Mononuclear cell (primary cell): ENCODE results near the gene FGFRL1. TPM values are rescaled to one million over a fixed set of nuclear protein-coding genes. Genes with fewer than 3 reads are reported as not detected.
"Not testable (repeated sequence)": the region's sequence is repeated elsewhere in the genome, so short reads cannot be mapped to it uniquely, and the experiment has no call there.

Source experiments
- H3K27me3 ChIP-seq: 2 replicates; pipeline ENCODE4 v1.6.0; 2011; ENCODE audit warnings: low read length, control low read depth; ENCODE audit not compliant: insufficient read depth
- H3K4me1 ChIP-seq: 2 replicates; pipeline ENCODE4 v1.5.1; 2011; ENCODE audit warnings: mild to moderate bottlenecking, low read length, control low read depth; ENCODE audit not compliant: insufficient read depth
- H3K4me3 ChIP-seq: 2 replicates; pipeline ENCODE4 v1.5.1; 2011; ENCODE audit warnings: mild to moderate bottlenecking, low read length, moderate library complexity
- H3K9me3 ChIP-seq: 2 replicates; pipeline ENCODE4 v1.5.1; 2011; ENCODE audit warnings: low read depth, mild to moderate bottlenecking, control low read depth, low read length
- total RNA-seq: library from RNA; depleted of rRNA; stranded (reverse); fragments of >200 nt; gene quantifications from one replicate; pipeline ENCODE4 v1.2.3, GENCODE V29; 2012

FGFRL1 gene
- total RNA-seq, 1 donor = 5.8 TPM

DNA sequence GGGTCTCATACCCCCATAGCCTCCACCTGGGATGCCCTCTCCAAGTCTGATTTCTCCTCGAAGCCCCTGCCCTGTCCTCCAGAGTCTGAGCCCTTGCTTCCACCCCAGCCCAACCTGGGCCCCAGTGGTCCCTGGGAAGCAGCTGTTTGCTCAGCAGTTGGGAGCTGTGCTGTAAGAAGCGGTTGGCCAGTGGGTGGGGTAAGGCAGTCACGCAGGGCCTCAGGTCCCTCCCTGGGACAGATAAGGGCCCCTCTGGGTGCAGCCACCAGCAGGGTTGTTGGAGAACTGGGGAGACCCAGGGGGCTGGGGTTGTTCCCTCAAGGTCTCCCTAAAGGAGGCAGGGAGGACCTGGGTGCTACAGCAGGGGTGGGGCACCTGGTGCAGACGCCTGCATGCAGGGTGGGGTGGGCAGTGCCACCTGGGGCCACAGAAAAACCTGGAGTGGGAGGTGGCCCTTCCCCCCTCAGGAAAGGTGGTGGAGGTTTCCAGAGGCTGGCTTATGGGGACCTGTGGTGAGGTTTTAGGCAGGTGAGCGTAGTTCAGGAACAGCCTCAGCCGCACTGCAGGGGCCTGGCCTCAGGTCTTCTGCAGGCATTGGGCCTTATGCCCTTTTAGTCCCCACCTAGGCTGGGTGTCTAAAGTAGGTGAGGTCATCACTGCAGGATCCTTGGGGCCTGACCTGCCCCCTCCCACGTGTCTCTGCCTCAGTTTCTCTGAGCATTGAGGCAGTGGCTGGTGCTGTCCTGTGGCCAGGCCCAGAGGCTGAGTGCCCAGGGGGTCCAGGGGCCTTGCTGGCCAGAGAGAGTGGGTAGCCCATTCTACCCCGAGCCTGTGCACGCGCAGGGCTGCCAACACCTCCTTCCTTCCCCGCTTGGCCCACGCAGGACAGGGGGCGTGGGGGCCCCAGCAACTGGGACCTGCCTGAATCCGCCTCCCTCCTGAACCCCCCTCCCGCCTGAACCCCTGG lies 15.1 kb upstream of the FGFRL1 start:
- peaks cover 22% of the 10 kb centered on the region for H3K27me3 ChIP-seq

DNA sequence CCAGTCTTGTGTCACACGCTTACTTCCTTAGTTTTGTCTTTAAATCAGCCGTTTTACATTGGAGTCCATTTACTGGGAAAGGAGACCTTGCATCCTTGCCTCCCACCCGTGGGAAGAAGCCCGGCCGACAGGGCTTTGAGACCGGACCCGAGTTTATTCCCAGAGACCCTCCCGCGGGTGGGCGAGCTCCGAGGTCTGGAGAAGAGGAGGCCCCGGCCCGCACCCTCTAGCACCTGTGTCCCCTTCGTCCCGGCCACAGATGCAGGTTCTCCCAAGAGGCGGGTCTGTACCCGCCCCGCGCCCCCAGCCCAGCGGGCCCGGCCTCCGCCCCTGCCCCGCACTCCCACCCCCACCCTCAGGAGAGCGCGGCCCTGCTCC lies 14.4 kb upstream of the FGFRL1 start:
- H3K4me3 ChIP-seq = no peak overlapping the region
- peaks cover 7% of the 10 kb centered on the region for H3K4me1 ChIP-seq
- no peaks in the 10 kb centered on the region for H3K9me3 ChIP-seq
- H3K27me3 ChIP-seq = peaks cover 29% of the 10 kb centered on the region

More for the DNA sequence above, 15.1 kb upstream of the FGFRL1 start:
- Histone ChIP-seq H3K4me1 (peaks cover 6% of the 10 kb centered on the region), H3K4me3 (no peak overlapping the region), H3K9me3 (no peaks in the 10 kb centered on the region)

DNA sequence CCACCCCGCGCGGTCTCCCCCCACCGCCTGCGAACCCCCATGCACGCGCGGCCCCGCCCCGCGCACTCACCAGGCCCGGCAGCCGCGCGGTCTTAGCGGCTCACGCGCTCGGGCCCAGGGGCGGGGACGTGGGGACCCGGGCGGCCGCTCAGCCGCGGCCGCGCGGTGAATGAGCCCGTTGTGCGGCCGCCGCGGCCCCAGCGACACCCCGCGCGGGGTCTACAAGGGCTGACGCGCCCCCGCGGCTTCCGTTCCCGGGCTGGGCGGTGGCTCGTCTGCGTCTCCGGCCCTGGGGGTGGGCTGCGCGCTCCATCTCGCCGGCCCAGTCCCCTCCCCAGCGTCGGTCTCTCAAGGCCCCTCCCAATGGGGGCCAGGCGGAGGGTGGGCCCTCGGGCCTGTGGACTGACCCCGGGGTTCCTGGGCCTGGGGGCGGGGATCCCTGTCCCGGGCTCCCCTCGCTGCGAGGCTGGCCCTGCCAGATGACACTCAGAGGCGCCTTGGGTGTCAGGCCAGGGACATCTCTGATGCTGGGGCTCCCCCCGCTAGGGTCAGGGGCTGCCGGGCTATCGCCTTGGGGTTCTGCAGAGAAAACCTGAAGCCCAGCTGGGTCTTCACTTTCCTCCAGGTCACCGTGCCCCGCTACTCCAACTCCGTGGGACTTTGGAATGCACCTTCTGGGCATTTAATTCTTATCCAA lies 13.9 kb upstream of the FGFRL1 start:
- Histone ChIP-seq H3K4me1 (peaks cover 11% of the 10 kb centered on the region), H3K9me3 (no peaks in the 10 kb centered on the region), H3K4me3 (no peak overlapping the region), H3K27me3 (peaks cover 33% of the 10 kb centered on the region)

DNA sequence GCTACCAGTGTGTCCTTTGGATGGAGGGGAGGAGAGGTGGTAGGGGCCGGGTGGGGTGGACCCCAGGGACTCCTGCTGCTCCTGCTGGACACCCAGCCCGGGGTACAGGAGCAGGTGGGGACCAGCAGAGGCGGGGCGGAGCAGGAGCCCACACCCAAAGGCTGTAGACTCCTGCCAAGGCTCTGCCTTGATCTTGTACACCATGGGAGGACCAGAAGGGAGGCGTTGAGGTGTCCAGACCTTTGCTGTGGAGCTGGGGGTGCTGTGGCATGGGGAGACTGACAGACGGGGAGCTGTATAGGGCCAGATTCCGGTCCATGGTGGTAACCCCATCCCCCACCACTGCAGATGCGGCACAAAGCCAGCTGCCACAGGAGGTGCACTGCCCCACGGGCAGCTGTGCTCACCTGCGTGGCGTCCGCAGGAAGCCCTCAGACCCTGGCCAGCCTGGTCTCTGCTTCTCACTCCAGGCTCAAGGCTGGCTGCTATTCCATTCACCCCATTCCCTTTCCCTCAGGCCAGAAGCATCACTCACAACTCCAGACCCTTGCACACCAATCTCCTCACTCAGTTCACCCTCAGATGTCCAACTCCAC lies 13.2 kb upstream of the FGFRL1 start:
- Histone ChIP-seq H3K4me1 (peaks cover 11% of the 10 kb centered on the region), H3K4me3 (no peak overlapping the region), H3K9me3 (no peaks in the 10 kb centered on the region), H3K27me3 (peaks cover 33% of the 10 kb centered on the region)

DNA sequence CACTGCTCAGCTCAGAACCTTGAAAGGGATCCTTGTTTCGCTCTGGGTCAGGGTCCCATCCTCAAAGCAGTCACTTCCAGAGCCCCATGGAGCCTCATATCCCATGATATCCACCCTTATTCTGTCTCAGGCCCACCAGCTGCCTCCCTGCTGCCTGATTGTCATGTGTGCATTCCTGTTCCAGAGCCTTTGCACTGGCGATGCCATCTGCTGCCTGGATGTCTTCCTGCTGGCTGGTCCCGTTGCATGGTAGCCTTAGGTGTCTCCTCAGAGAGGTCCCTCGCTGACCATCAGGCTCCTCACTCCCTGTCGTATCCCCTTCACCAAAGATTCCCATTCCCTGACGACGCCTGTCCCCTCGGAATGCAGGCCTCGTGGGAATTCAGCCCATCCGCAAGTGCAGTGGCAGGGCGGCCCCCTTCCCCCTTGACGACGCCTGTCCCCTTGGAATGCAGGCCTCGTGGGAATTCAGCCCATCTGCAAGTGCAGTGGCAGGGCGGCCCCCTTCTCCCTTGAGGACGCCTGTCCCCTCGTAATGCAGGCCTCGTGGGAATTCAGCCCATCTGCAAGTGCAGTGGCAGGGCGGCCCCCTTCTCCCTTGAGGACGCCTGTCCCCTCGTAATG lies 12.1 kb upstream of the FGFRL1 start:
- peaks cover 39% of the 10 kb centered on the region for H3K27me3 ChIP-seq
- H3K4me1 ChIP-seq = peaks cover 11% of the 10 kb centered on the region
- not testable (repeated sequence) for H3K9me3 ChIP-seq, H3K4me3 ChIP-seq

DNA sequence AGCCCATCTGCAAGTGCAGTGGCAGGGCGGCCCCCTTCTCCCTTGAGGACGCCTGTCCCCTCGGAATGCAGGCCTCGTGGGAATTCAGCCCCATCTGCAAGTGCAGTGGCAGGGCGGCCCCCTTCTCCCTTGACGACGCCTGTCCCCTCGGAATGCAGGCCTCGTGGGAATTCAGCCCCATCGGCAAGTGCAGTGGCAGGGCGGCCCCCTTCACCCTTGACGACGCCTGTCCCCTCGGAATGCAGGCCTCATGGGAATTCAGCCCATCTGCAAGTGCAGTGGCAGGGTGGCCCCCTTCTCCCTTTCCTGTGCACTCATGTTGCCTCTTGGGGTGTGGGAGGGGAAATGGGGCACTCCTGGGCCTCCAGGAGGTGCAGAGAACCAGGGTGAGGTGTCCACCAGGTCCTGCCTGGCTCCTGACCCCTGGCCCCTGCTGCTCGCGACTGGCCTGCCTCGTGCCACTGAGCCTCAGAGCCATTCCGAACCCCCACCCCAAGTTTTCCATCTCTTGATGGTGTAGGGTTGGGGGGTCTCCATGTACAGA lies 11.5 kb upstream of the FGFRL1 start:
- H3K27me3 ChIP-seq = peaks cover 40% of the 10 kb centered on the region
- H3K9me3 ChIP-seq = no peaks in the 10 kb centered on the region
- H3K4me1 ChIP-seq = peaks cover 11% of the 10 kb centered on the region
- H3K4me3 ChIP-seq = no peak overlapping the region

DNA sequence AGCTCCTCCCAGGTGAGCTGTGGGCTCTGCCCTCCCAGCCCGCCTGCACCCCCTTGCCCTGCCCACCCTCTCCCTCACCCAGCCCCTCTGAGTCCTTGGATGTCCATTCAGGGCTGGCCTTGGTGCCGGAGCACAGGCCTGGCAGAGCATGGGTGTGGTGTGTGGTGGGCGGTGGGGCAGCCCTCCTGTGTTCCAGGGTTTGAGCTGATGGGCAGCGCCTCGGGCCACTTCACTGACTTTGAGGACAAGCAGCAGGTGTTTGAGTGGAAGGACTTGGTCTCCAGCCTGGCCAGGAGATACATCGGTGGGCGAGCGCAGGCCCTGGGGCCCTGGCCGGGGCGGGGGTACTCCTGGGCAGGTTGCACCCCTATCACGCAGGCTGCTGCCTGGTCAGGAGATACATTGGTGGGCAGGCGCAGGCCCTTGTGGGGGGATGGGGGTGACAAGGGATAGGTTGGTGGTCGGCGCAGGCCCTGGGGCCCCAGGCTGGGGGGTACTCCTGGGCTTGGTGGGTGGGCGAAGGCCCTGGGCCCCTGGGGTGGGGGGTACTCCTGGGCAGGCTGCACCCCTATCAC lies 10.7 kb upstream of the FGFRL1 start:
- Histone ChIP-seq H3K27me3 (peaks cover 47% of the 10 kb centered on the region), H3K4me3 (no peak overlapping the region), H3K9me3 (no peaks in the 10 kb centered on the region), H3K4me1 (peaks cover 11% of the 10 kb centered on the region)

DNA sequence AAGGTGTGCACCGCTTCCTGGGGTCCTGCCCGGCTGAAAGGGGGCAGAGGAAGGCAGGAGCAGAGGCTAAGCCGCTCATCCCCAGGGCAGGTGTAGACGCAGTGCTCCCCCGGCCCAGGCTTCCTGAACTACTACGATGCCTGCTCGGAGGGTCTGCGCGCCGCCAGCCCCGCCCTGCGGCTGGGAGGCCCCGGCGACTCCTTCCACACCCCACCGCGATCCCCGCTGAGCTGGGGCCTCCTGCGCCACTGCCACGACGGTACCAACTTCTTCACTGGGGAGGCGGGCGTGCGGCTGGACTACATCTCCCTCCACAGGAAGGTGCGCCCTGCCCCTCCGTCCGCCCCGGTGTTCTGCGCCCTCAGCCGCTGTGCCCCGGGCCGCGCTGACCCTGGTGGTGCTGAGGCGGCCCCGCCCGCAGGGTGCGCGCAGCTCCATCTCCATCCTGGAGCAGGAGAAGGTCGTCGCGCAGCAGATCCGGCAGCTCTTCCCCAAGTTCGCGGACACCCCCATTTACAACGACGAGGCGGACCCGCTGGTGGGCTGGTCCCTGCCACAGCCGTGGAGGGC lies 9.8 kb upstream of the FGFRL1 start:
- Histone ChIP-seq H3K27me3 (peaks cover 46% of the 10 kb centered on the region), H3K4me1 (peaks cover 11% of the 10 kb centered on the region), H3K4me3 (no peak overlapping the region), H3K9me3 (no peaks in the 10 kb centered on the region)

DNA sequence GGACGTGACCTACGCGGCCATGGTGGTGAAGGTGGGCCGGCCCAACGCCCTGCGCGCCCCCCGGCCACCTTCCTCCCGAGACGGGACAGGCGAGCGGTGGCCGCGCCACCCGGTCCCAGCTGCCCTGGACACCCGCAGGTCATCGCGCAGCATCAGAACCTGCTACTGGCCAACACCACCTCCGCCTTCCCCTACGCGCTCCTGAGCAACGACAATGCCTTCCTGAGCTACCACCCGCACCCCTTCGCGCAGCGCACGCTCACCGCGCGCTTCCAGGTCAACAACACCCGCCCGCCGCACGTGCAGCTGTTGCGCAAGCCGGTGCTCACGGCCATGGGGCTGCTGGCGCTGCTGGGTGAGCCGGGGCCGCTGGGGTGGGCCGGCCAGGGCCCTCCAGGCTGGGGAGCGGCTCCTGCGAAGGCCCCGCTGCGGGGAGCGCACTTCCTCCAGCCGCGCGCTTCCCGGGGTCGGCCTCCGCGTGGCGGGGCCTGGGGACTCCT lies 9.2 kb upstream of the FGFRL1 start:
- peaks cover 48% of the 10 kb centered on the region for H3K27me3 ChIP-seq
- H3K4me3 ChIP-seq = no peak overlapping the region
- H3K9me3 ChIP-seq = no peaks in the 10 kb centered on the region
- peaks cover 11% of the 10 kb centered on the region for H3K4me1 ChIP-seq

DNA sequence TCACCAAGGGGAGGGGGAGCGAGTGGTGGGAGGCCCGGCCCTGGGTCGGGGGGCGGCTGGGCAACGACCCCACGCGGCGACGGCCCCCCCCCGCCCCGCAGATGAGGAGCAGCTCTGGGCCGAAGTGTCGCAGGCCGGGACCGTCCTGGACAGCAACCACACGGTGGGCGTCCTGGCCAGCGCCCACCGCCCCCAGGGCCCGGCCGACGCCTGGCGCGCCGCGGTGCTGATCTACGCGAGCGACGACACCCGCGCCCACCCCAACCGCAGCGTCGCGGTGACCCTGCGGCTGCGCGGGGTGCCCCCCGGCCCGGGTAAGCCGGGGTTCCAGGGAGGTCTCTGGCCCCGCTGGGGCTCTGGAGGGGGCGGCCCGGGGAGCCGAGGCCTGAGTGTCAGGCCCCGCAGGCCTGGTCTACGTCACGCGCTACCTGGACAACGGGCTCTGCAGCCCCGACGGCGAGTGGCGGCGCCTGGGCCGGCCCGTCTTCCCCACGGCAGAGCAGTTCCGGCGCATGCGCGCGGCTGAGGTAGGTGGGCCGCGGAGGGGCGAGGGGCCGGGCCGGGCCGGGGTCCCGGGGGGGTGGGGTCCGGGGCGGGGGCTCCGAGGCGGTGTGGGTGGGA lies 8.7 kb upstream of the FGFRL1 start:
- Histone ChIP-seq H3K4me3 (no peak overlapping the region), H3K27me3 (peaks cover 51% of the 10 kb centered on the region), H3K4me1 (peaks cover 7% of the 10 kb centered on the region), H3K9me3 (no peaks in the 10 kb centered on the region)

DNA sequence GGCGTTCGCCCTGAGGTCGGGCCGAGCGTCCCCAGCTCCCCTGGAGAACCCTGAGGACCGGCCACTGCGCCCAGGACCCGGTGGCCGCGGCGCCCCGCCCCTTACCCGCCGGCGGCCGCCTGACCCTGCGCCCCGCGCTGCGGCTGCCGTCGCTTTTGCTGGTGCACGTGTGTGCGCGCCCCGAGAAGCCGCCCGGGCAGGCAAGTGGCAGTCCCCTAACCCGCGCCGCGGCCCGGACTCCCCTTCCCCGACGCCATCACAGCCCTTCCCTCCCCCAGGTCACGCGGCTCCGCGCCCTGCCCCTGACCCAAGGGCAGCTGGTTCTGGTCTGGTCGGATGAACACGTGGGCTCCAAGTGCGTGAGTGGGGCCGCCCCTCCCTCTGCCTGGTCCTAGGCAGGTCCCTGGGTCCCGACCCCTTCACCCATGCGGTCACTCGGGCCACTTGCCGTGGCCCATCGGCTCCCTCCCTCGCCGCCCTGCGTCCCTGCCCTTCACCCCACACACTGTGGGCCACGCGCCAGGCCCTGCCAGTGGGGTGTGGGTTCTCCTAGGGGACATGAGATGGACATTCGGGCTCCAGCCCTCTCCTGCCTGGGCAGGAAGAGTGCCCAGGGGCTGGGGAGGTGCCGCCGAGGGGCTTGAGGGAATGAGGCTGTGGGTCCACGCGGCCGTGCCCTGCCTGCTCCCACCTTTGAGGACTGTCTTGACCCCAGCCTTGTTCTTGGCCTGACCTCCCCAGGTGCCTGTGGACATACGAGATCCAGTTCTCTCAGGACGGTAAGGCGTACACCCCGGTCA lies 8.0 kb upstream of the FGFRL1 start:
- Histone ChIP-seq H3K4me1 (peaks cover 7% of the 10 kb centered on the region), H3K4me3 (no peak overlapping the region), H3K9me3 (no peaks in the 10 kb centered on the region), H3K27me3 (peaks cover 49% of the 10 kb centered on the region)

DNA sequence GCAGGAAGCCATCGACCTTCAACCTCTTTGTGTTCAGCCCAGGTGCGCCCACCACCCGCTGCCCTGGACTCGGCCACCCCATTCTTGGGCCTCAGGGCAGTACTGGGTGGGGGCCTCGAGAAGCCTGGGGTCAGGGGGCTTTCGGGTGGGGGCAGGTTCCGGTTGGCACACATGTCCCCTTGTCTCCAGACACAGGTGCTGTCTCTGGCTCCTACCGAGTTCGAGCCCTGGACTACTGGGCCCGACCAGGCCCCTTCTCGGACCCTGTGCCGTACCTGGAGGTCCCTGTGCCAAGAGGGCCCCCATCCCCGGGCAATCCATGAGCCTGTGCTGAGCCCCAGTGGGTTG lies 7.4 kb upstream of the FGFRL1 start:
- H3K4me3 ChIP-seq = no peak overlapping the region
- peaks cover 53% of the 10 kb centered on the region for H3K27me3 ChIP-seq
- H3K9me3 ChIP-seq = no peaks in the 10 kb centered on the region
- H3K4me1 ChIP-seq = peaks cover 13% of the 10 kb centered on the region
